ENCODE measurements around the gene ZRANB2. TPM values are rescaled to one million over a fixed set of nuclear protein-coding genes. Genes with fewer than 3 reads are reported as not detected.

Gene ZRANB2
- total and polyA plus RNA-seq, 12 donors: 17.9 to 100.0 (median 50.8) TPM

DNA sequence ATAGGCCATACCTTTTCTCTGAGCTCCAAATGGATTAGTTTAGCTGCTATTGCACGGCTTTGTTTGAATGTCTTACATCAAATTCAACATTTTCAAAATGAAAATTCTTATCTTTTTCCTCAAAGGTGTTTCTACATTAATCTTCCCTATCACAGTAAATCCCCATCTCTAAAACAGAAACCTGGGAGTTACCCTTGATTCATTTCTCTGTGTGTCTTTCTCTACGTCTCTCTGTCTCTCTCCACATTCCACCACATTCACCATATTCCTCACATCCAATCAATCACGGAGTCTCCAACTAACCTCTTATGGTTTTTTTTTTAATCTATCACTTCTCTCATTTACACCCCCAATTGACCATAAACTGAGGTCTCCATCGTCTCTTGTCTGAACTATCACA lies 57.3 kb downstream of the ZRANB2 start:
- intact Hi-C loops (cut with DNase I): no loop called here
- H3K4me3 ChIP-seq: no peak overlapping the region
- H3K27me3 ChIP-seq: no peaks in the 10 kb centered on the region
- no peaks in the 10 kb centered on the region for H3K36me3 ChIP-seq (replicated peaks in 1 of 2)
- DNase-seq: no peak
- H3K27ac ChIP-seq: no peak overlapping the region
- H3K4me1 ChIP-seq (replicated peaks in 1 of 2): peaks cover 0 to 6% of the 10 kb centered on the region in 2 donors
- TF ChIP-seq POLR2A (IDR thresholded peaks at IDR 0.05): no peak
- TF ChIP-seq, protein P1, sequence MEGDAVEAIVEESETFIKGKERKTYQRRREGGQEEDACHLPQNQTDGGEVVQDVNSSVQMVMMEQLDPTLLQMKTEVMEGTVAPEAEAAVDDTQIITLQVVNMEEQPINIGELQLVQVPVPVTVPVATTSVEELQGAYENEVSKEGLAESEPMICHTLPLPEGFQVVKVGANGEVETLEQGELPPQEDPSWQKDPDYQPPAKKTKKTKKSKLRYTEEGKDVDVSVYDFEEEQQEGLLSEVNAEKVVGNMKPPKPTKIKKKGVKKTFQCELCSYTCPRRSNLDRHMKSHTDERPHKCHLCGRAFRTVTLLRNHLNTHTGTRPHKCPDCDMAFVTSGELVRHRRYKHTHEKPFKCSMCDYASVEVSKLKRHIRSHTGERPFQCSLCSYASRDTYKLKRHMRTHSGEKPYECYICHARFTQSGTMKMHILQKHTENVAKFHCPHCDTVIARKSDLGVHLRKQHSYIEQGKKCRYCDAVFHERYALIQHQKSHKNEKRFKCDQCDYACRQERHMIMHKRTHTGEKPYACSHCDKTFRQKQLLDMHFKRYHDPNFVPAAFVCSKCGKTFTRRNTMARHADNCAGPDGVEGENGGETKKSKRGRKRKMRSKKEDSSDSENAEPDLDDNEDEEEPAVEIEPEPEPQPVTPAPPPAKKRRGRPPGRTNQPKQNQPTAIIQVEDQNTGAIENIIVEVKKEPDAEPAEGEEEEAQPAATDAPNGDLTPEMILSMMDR (IDR thresholded peaks at IDR 0.05): no peak
- H3K9me3 ChIP-seq (replicated peaks in 1 of 3): no peaks in the 10 kb centered on the region
- 58 to 79% (median 75%) methylated on average over 4 of the region's 4 CpGs for WGBS, 4 donors

DNA sequence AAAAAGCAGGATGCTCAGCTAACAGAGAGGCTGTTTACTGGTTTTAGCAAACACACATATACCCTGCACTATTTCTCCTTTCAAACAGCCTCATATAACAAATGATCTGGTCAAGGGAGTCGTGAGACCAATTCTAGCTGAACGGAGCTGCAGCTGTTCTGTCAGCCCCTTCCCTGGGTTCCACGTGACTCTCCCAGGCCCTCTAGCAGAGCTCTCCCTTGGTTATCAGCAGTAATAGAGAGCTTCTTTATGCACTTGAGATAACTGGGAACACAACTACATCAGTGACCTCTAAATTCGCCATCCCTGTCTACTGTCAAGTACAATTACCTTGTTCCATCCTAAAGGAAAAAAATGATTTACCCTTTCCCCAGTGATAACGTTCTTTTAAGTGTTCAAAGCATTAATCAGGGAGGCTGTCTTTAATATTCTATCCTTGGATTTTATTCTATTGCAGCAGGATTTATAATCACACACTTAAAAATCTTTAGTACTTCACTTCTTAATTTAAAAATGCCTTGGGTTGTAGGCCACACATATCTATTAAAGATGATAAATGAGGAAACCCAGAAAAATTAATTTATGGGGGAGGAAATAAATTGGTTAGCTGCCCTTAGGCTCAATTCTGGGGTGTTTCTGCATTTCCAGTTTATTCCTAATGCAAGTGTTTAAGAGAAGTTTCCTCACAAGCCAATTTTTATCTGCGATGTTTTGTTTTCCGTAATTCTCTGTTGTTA lies 61.4 kb downstream of the ZRANB2 start:
- no peaks in the 10 kb centered on the region for H3K36me3 ChIP-seq (replicated peaks in 1 of 2)
- no peak overlapping the region for H3K4me3 ChIP-seq
- no peaks in the 10 kb centered on the region for H3K4me1 ChIP-seq (replicated peaks in 1 of 2)
- no peak overlapping the region for H3K27ac ChIP-seq
- intact Hi-C loops (cut with DNase I): no loop called here
- DNase-seq: peak in 1 of 7 donors; percentile 73
- TF ChIP-seq POLR2A (IDR thresholded peaks at IDR 0.05): no peak
- TF ChIP-seq, protein P1 (IDR thresholded peaks at IDR 0.05): no peak
- H3K27me3 ChIP-seq: no peaks in the 10 kb centered on the region
- WGBS, 4 donors: 43 to 62% (median 55%) methylated on average over 7 of the region's 7 CpGs
- H3K9me3 ChIP-seq (replicated peaks in 1 of 3): no peaks in the 10 kb centered on the region

DNA sequence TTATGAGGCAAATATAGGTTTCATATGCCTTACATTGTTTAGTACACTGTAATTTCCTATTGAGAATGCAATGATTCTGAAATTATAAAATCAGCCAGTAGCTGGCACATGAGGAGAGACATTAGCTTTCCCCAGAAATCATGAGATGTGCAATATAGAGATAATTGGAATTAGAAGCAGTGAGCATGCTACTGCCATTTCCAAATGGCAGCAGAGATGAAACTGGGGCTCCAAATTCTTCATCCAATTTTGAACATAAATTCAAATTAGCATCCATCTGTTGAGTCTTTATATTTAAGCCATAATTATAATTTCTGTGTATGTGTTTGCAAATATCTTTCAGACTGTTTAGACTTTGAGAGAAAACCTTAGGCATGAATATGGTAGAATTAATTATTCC lies 62.0 kb downstream of the ZRANB2 start:
- no peak for TF ChIP-seq POLR2A (IDR thresholded peaks at IDR 0.05)
- TF ChIP-seq, protein P1 (IDR thresholded peaks at IDR 0.05): no peak
- DNase-seq: no peak
- Histone ChIP-seq H3K27me3 (no peaks in the 10 kb centered on the region), H3K27ac (no peak overlapping the region), H3K9me3 (replicated peaks in 1 of 3) (no peaks in the 10 kb centered on the region), H3K4me3 (no peak overlapping the region), H3K4me1 (replicated peaks in 1 of 2) (no peaks in the 10 kb centered on the region), H3K36me3 (replicated peaks in 1 of 2) (no peaks in the 10 kb centered on the region)
- intact Hi-C loops (cut with DNase I): no loop called here

DNA sequence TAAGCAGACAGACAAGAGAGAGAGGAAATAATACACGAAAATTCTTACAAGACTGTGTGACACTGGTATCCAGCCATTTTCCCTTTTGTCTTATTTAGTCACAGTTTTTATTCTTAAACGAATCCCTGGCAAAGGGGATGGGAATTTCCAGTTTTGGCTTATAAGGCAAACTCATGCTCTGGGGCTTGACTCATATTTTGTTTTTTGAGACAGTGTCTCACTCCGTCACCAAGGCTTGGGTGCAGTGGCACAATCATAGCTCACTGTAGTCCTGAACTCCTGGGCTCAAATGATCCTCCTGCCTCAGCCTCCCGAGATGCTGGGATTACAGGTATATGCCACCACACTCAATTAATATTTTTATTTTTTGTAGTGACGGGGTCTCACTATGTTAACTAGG lies 65.1 kb downstream of the ZRANB2 start:
- Histone ChIP-seq H3K4me3 (no peak overlapping the region), H3K4me1 (replicated peaks in 1 of 2) (no peaks in the 10 kb centered on the region), H3K27me3 (no peaks in the 10 kb centered on the region), H3K9me3 (replicated peaks in 1 of 3) (no peaks in the 10 kb centered on the region), H3K36me3 (replicated peaks in 1 of 2) (no peaks in the 10 kb centered on the region), H3K27ac (no peak overlapping the region)
- intact Hi-C loops (cut with DNase I): no loop called here
- TF ChIP-seq POLR2A (IDR thresholded peaks at IDR 0.05): no peak
- TF ChIP-seq, protein P1 (IDR thresholded peaks at IDR 0.05): no peak
- no peak for DNase-seq
- WGBS, 4 donors: 66 to 87% (median 78%) methylated on average over 5 of the region's 5 CpGs
